Measurements from ENCODE around the gene SYNE1. TPM values are rescaled to one million over a fixed set of nuclear protein-coding genes. Genes with fewer than 3 reads are reported as not detected.

SYNE1 gene
- total RNA-seq, 1 experiment from 2014 or later: 6.5 TPM

DNA sequence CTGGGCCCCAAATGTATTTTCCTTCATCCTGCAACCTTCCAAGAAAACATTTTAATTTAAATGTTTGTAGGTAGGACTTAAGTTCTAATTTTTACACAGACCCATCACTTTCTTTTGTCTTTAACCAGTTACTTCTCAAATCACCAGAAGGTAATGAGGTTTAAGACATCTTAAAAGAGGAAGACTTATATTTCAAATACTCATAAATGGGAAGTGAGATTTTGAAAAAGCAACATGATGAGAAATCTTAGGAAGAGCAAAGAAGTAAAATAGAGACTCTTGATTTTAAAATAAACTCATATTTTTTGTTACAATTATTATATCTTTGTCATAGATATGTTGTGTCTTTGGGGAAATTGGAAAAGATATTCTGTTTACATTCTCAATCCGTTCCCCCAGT is 82.3 kb downstream of the SYNE1 start (continued):
- TF ChIP-seq PREB (CRISPR knock-in tag; IDR thresholded peaks at IDR 0.05; ENCODE audit: borderline replicate concordance): no peak

GRCh38 chr6:152552616-152553209 is 84.4 kb downstream of the SYNE1 start:
- Mint-ChIP-seq H3K27ac (no peak overlapping the region), H3K27me3 (ENCODE audit: low read depth) (no peaks in the 10 kb centered on the region), H3K36me3 (peaks cover 10% of the 10 kb centered on the region), H3K9me3 (peaks cover 19% of the 10 kb centered on the region), H3K4me1 (no peaks in the 10 kb centered on the region), H3K4me3 (no peak overlapping the region)
- peak; percentile 69 for TF ChIP-seq CTCF (IDR thresholded peaks at IDR 0.05)
- no peak for TF ChIP-seq ZBTB43 (CRISPR knock-in tag; IDR thresholded peaks at IDR 0.05)
- ChIA-PET CTCF (interaction anchor here (0.8 to 3.7 kb wide), 4 partner anchors 90 to 149 kb away, joined by 3 to 30 read pairs (median 4); no protein-coding TSS in a partner anchor), POLR2A (no interaction called here)
- DNase-seq (ENCODE audit: low spot score) (peak; percentile 75), ATAC-seq (peak; percentile 100)

DNA sequence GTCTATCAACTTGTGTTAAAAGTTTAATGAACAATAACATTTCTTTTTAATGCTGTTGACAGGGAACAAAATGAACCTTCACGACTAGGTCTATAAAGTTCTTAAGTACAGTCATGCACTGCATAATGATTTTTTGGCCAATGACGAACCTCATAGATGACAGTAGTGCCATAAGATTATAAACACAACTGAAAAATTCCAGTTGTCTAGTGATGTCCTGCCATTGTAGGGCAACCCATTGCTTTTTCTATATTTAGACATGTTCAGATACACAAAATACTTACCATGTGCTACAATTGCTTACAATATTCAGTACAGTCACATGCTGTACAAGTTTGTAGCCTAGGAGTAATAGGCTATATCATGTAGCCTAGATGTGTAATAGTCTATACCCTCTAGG is 93.6 kb downstream of the SYNE1 start:
- no peak overlapping the region for H3K27ac Mint-ChIP-seq
- no peaks in the 10 kb centered on the region for H3K4me1 Mint-ChIP-seq
- ChIA-PET CTCF (no interaction called here), POLR2A (no interaction called here)
- no peak for DNase-seq (ENCODE audit: low spot score)
- no peak for ATAC-seq
- no peaks in the 10 kb centered on the region for H3K36me3 Mint-ChIP-seq
- no peak for TF ChIP-seq AR (CRISPR knock-in tag; IDR thresholded peaks at IDR 0.05)
- no peak for TF ChIP-seq ATF1 (CRISPR knock-in tag; IDR thresholded peaks at IDR 0.05)
- TF ChIP-seq ELF4 (CRISPR knock-in tag; IDR thresholded peaks at IDR 0.05; ENCODE audit: low read depth): no peak
- no peak for TF ChIP-seq ZMAT4 (CRISPR knock-in tag; IDR thresholded peaks at IDR 0.05)
- TF ChIP-seq HMGA2 (CRISPR knock-in tag; IDR thresholded peaks at IDR 0.05): no peak
- TF ChIP-seq ZNF671 (CRISPR knock-in tag; IDR thresholded peaks at IDR 0.05): no peak
- no peak for TF ChIP-seq MYBL2 (CRISPR knock-in tag; IDR thresholded peaks at IDR 0.05)
- TF ChIP-seq ZNF317 (CRISPR knock-in tag; IDR thresholded peaks at IDR 0.05; ENCODE audit: borderline replicate concordance, low read depth): no peak
- no peak for TF ChIP-seq ZNF396 (CRISPR knock-in tag; IDR thresholded peaks at IDR 0.05; ENCODE audit: borderline replicate concordance)
- no peak for TF ChIP-seq E2F4 (CRISPR knock-in tag; IDR thresholded peaks at IDR 0.05; ENCODE audit: borderline replicate concordance, low read depth)
- H3K27me3 Mint-ChIP-seq (ENCODE audit: low read depth): no peaks in the 10 kb centered on the region
- H3K4me3 Mint-ChIP-seq: no peak overlapping the region
- H3K9me3 Mint-ChIP-seq: no peaks in the 10 kb centered on the region

Measured in WTC11 (cell line).